HG03066 (cell line): Measurements from ENCODE around the gene EVL.

Experiments used
- ATAC-seq: cut with Tn5 transposase; IDR thresholded peaks from one replicate; pipeline ENCODE4 v1.9.1; 2021; ENCODE audit warnings: low read depth; ENCODE audit not compliant: unreplicated experiment

EVL gene

GRCh38 chr14:100142073-100143040 is 77.1 kb downstream of the EVL start:
- ATAC-seq = no peak

DNA sequence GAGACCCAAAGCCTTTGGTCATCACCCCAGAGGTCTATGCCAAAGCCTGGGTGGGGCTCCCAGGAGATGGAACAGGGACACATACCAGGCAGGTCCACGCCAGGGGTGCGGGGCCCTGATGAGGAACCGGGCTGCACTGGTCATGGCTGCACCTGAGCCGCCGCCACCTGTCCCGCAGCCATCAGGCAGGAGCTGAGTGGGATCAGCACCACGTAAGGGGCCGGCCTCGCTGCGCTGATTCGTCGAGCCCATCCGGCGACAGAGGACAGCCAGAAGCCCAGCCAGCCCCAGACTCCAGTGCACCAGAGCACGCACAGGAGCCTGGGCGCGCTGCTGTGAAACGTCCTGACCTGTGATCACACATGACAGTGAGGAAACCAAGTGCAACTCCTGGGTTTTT is 78.3 kb downstream of the EVL start:
- ATAC-seq = no peak

DNA sequence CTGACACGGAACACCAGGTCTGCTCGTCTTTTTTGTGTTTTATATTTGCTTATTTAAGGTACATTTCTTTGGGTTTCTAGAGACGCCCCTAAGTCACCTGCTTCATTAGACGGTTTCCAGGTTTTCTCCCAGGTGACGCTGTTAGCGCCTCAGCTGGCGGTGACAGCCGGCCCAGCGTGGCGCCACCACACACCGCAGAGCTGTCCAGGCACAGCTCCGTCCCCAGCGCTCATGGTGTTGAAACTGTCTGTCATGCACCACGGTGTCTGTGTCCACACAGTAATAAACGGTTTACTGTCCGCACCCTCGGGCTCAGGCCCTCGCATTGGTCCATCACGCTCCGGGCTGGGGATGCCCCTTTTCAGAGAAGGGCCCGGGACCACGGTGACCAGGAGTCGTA is 78.7 kb downstream of the EVL start:
- no peak for ATAC-seq

GRCh38 chr14:100144645-100144995 is 79.4 kb downstream of the EVL start:
- ATAC-seq = no peak

DNA sequence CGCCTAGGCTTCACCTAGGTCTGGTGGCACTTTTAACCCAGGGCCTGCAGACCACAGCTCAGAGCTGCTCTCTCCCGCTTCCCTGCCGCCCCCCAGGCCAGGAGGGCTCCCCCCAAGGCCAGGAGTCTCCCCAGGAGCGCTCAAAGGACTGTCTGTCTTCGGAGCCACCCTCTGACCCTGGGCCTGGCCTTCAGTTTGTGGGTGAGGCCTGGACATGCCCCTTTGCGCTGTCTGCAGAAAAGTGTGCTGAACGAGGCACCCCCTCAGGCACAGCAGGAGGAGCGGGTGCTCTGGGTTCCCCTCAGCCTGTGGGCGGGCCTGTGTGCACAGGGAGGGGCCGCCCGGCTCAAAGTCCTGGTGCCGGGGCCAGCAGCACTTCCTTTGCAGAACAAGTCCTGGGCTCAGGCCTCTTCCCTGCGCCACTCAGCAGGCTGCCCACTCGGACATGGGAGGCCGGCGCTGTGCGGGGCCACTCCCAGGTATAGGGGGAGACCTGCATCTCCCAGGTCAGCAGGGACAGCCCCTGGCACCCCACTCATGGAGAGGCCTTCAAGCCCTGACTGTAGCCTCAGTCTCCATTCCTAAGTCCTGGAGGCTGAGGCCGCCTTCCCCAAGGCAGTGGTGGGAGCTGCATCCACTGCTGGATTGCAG is 79.9 kb downstream of the EVL start:
- ATAC-seq = no peak

DNA sequence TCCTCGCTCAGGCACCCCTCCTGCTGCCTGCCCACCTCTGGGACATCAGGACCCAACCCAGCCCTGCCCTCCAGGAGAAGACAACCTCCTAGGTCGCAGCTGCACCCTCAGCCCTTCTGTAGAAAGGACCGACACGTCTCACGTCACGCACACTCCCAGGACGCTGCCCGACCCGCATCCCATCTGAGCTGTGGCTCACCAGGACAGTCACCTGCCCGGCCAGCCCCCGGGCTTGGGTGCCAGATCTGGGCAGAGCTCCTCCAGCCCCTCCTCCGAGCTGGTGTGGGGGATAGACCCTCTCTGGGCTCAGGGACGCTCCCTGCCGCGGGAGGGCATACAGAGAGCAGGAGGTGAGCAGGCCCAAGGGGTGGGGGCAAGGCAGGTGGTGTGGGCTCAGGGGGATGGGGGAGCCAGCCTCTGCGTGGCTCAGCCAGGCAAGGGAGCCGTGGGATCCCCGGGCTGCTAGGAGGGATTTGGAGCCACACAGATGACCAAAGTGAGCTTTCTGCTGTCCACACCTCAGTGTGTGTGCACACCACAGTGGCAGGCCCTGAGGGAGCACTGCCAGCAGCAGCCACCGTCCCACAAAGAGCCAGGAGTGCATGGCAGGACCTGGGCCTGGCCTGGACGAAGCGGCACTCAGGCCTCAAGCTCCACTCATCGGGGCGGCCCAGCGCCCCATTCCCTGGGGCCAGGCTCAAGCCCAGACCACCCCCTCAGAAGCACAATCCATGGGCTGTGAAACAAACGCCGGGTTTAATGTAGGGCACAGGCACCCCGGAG is 80.7 kb downstream of the EVL start:
- ATAC-seq = no peak

GRCh38 chr14:100146531-100147091 is 81.4 kb downstream of the EVL start:
- ATAC-seq = no peak

DNA sequence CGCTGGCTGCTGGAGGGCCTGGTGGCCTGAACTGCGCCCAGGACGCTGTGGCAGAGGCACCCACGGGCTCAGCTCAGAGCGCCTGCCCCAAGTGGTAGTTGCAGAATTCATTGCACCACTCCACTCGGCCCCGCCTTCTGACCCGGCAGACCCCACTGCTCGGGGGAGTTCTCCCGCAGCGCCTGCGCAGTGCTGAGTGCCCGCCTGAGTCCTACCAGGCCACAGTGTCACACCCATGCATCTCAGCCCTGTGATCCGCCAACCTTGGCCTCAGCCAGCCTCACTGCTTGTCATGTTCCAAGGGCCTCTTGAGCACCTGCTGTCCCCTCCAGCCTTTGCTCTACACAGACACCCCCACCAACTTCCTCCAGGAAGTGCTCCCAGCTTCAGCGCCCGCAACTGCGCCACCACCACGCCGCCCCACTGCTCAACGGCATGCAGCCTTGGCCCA is 82.0 kb downstream of the EVL start:
- no peak for ATAC-seq

DNA sequence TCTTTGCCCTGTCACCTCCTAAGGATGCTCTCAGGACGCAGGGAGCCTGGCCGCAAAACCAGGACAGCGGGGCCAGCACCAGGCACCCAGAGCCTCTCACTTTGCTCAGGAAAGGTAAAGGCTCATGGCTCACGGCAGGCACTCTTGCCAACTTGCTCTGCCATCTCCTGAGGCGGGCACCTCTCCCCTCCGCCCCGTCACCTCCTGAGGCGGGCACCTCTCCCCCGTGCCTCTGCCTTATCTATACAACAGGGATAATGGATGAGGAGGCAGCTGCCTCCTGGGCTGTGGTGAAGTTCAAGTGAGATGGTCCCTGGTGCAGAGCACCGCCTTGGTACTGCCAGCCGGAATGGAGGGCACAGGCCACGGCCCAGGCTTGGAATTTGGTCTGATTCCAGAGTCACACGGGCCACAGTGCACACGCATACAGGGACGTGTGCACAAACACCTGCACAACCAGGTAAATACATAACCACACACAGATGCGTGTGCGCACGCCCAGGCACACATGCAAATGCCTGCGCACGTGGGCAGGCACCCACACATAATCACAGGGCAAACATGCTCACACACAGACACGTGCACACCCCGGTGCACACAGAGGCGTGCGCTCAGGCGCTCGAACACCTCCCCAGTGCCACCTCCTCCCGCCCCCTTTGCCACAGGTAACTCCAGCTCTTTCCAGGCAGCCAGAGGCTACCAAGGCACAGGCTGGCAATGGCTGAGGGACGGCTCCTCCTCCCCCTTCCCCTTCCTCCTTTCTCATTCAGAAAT is 82.7 kb downstream of the EVL start:
- no peak for ATAC-seq

- no peak for ATAC-seq
Measured at GRCh38 chr14:100148837-100149731, 83.9 kb downstream of the EVL start.

GRCh38 chr14:100149851-100150611 is 84.8 kb downstream of the EVL start:
- ATAC-seq = no peak

GRCh38 chr14:100150932-100151587 is 85.8 kb downstream of the EVL start:
- no peak for ATAC-seq

- no peak for ATAC-seq
Measured at GRCh38 chr14:100152091-100152490, 86.9 kb downstream of the EVL start.

GRCh38 chr14:100153560-100153959 is 88.3 kb downstream of the EVL start:
- ATAC-seq = no peak

DNA sequence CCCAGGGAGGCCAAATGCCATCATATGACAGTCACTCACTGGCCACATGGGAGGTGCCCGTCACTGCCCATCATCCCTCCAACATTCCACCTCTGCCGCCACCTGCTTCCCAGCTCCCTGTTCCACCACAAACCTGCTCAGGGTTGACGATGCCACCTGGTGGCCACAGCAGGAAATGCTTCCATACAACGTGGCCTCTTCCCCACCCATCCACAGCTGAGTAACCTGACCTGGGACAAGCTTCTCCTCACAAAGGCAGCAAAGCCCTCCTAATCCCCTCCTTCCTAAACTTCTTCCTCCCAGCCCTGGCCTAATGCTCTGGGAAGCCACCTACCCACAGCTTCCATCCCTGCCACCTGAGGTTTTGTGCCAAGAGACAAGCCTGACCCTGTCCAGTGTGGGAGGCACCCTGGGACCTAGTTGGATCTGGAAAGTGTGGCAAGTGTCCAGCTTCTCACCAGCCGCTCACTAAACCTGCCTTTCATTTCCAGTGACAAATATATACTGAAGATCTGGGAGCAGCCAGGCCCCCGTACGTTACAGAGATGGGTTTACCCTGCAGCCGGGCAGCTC is 89.9 kb downstream of the EVL start:
- ATAC-seq = no peak

DNA sequence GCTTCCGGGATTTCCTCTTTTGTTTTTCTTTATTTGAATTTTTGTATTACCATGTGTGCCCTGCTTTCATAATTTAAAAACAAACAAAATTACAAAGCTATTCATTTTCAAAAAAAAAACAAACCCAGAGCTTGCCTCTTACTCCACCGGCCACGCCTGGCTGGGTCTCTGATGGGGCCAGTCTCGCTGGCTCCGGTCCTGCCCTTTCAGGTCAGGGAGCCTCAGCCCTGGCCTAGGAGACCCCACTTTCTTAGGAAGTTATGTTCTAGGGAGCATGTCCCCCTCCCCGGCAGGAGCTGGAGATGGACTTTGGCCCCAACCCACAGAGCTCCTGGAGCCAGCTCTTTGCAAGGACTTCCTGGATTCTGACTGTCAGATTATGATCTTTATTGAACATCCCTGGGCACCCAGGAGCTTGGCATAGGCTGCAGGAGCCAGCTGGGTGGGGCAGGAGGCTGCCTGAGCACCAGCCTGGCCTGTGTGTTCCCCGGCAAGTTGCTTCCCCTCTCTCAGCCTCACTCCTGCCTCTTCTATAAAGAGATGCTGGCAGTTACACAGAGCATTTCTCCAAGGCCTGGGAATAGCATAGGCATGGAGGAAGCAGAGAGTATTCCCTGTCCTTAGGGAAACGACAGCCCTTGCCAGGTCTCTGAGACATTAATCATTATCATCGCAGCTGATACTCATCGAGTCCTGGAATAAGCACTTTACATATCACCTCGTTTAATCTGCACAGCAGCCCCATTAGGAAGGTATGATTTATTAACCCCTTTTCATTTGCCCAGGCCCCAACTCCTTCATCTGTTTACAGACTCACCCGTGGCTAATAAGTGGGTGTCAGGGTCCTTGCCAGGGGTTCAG is 90.8 kb downstream of the EVL start:
- no peak for ATAC-seq

- no peak for ATAC-seq
Measured at GRCh38 chr14:100156776-100157175, 91.6 kb downstream of the EVL start.
